DND-41 (cell line): ENCODE measurements around the gene NDUFS7.

ENCODE experiments used
- CTCF ChIP-seq: IDR thresholded peaks from 2 replicates; pipeline ENCODE4 v1.5.1; 2012; ENCODE audit warnings: borderline replicate concordance, low read length, moderate library complexity, mild to moderate bottlenecking; ENCODE audit not compliant: poor library complexity, severe bottlenecking; ENCODE audit errors: extremely low read depth
- EZH2 ChIP-seq: IDR thresholded peaks from 3 replicates; pipeline ENCODE4 v1.6.1; 2012; ENCODE audit warnings: borderline replicate concordance, low read depth, mild to moderate bottlenecking, moderate library complexity, low read length, inconsistent platforms; ENCODE audit not compliant: severe bottlenecking

GRCh38 chr19:1421958-1422305 lies 38.2 kb downstream of the NDUFS7 start:
- TF ChIP-seq CTCF (no peak), EZH2 (no peak)
